OCI-LY3 (cell line): ENCODE measurements around the gene FAM53C.

Experiments
- H2AFZ ChIP-seq: fragments of 200-600, 300-600 bp; shearing (Covaris generic); 2 replicates; pipeline ENCODE4 v1.6.0; 2014; ENCODE audit warnings: antibody characterized with exemption, low read depth, low read length
- H3K27ac ChIP-seq: fragments of 200-600, 300-600 bp; sonication (generic); 2 replicates; pipeline ENCODE4 v1.5.1; 2014; ENCODE audit warnings: mild to moderate bottlenecking, low read length, moderate library complexity, mixed read lengths
- H3K27me3 ChIP-seq: fragments of 200-600, 300-600 bp; sonication (generic); 2 replicates; pipeline ENCODE4 v1.6.1; 2014; ENCODE audit warnings: low read depth, low read length, mixed read lengths
- H3K36me3 ChIP-seq: fragments of 200-600, 300-600 bp; sonication (generic); replicated peaks from 2 replicates; pipeline ENCODE3; 2014; ENCODE audit warnings: low read depth, low read length, mixed read lengths
- H3K4me1 ChIP-seq: fragments of 300-600, 200-600 bp; sonication (generic); 2 replicates; pipeline ENCODE4 v1.6.1; 2014; ENCODE audit warnings: low read length, mixed read lengths
- H3K4me2 ChIP-seq: fragments of 200-600, 300-600 bp; sonication (generic); 2 replicates; pipeline ENCODE4 v1.6.1; 2014; ENCODE audit warnings: low read length, mixed read lengths
- H3K4me3 ChIP-seq: fragments of 300-600, 200-600 bp; sonication (generic); 2 replicates; pipeline ENCODE4 v1.5.1; 2014; ENCODE audit warnings: antibody characterized with exemption, mild to moderate bottlenecking, low read length, moderate library complexity
- H3K79me2 ChIP-seq: fragments of 300-600, 200-600 bp; shearing (Covaris generic); 2 replicates; pipeline ENCODE4 v1.6.1; 2014; ENCODE audit warnings: mild to moderate bottlenecking, low read length, mixed read lengths
- H3K9ac ChIP-seq: fragments of 300-600, 200-600 bp; shearing (Covaris generic); 2 replicates; pipeline ENCODE4 v1.6.0; 2014; ENCODE audit warnings: mild to moderate bottlenecking, low read length, moderate library complexity
- H3K9me3 ChIP-seq: fragments of 200-600, 300-600 bp; shearing (Covaris generic); 2 replicates; pipeline ENCODE4 v1.6.1; 2014; ENCODE audit warnings: low read length, mixed read lengths; ENCODE audit not compliant: insufficient read depth
- H4K20me1 ChIP-seq: fragments of 200-600, 300-600 bp; sonication (generic); 2 replicates; pipeline ENCODE4 v1.6.1; 2016; ENCODE audit warnings: low read length, mixed read lengths; ENCODE audit not compliant: insufficient read depth
- CTCF ChIP-seq: fragments of 200-600, 300-600 bp; sonication (generic); IDR thresholded peaks from 2 replicates; pipeline ENCODE4 v1.5.1; 2014; ENCODE audit warnings: antibody characterized with exemption, low read length, low read depth
- EZH2phosphoT487 ChIP-seq: fragments of 200-600 bp; shearing (Covaris generic); IDR thresholded peaks from 2 replicates; pipeline ENCODE4 v1.6.1; 2018; ENCODE audit warnings: antibody characterized with exemption, mixed run types, low read depth

FAM53C gene

GRCh38 chr5:138338411-138339090 is 485 bp downstream of the FAM53C start:
- Histone ChIP-seq H3K4me3 (peak overlapping the region; percentile 98), H3K27me3 (no peaks in the 10 kb centered on the region), H3K79me2 (peaks cover 40% of the 10 kb centered on the region), H3K36me3 (peaks cover 9% of the 10 kb centered on the region), H3K9me3 (no peaks in the 10 kb centered on the region), H3K4me1 (peaks cover 18% of the 10 kb centered on the region), H3K9ac (peak overlapping the region; percentile 90), H3K4me2 (peak overlapping the region; percentile 99), H4K20me1 (peaks cover 18% of the 10 kb centered on the region), H3K27ac (peak overlapping the region; percentile 82), H2AFZ (no peak overlapping the region)
- no peak for TF ChIP-seq CTCF
- no peak for TF ChIP-seq EZH2phosphoT487

- Histone ChIP-seq H3K27ac (peak overlapping the region; percentile 82), H3K36me3 (peaks cover 13% of the 10 kb centered on the region)
Observed at GRCh38 chr5:138339091-138339456, 1.0 kb downstream of the FAM53C start.

GRCh38 chr5:138339464-138339863 is 1.4 kb downstream of the FAM53C start:
- Histone ChIP-seq H3K4me1 (peaks cover 18% of the 10 kb centered on the region), H3K27ac (peak overlapping the region; percentile 82), H3K27me3 (no peaks in the 10 kb centered on the region), H3K36me3 (peaks cover 16% of the 10 kb centered on the region), H2AFZ (no peak overlapping the region), H3K4me3 (peak overlapping the region; percentile 98), H3K9ac (peak overlapping the region; percentile 90), H3K79me2 (peaks cover 40% of the 10 kb centered on the region), H4K20me1 (peaks cover 18% of the 10 kb centered on the region), H3K9me3 (no peaks in the 10 kb centered on the region), H3K4me2 (peak overlapping the region; percentile 99)
- TF ChIP-seq CTCF (no peak), EZH2phosphoT487 (no peak)

More at GRCh38 chr5:138339091-138339456, 1.0 kb downstream of the FAM53C start:
- peaks cover 18% of the 10 kb centered on the region for H3K4me1 ChIP-seq
- H2AFZ ChIP-seq = no peak overlapping the region
- peaks cover 18% of the 10 kb centered on the region for H4K20me1 ChIP-seq
- H3K79me2 ChIP-seq = peaks cover 40% of the 10 kb centered on the region
- peak overlapping the region; percentile 90 for H3K9ac ChIP-seq
- H3K27me3 ChIP-seq = no peaks in the 10 kb centered on the region
- H3K9me3 ChIP-seq = no peaks in the 10 kb centered on the region
- peak overlapping the region; percentile 99 for H3K4me2 ChIP-seq
- no peak for TF ChIP-seq EZH2phosphoT487
- no peak for TF ChIP-seq CTCF
- H3K4me3 ChIP-seq = peak overlapping the region; percentile 98

- Histone ChIP-seq H3K36me3 (peaks cover 17% of the 10 kb centered on the region), H4K20me1 (peaks cover 18% of the 10 kb centered on the region), H3K4me1 (peaks cover 18% of the 10 kb centered on the region), H3K27ac (peak overlapping the region; percentile 82), H3K27me3 (no peaks in the 10 kb centered on the region), H3K4me3 (peak overlapping the region; percentile 98), H3K79me2 (peaks cover 40% of the 10 kb centered on the region), H3K4me2 (peak overlapping the region; percentile 99), H3K9me3 (no peaks in the 10 kb centered on the region), H3K9ac (peak overlapping the region; percentile 90), H2AFZ (no peak overlapping the region)
- no peak for TF ChIP-seq EZH2phosphoT487
- TF ChIP-seq CTCF = no peak
Observed at GRCh38 chr5:138340008-138340407, 1.9 kb downstream of the FAM53C start.
